Kidney tubule cell (primary cell): ENCODE data around the gene SH3TC1.

Experiments
- DNase-seq: peaks from one replicate; pipeline ENCODE4 v3.0.0-alpha.2; 2018; ENCODE audit warnings: low spot score

The SH3TC1 gene

DNA sequence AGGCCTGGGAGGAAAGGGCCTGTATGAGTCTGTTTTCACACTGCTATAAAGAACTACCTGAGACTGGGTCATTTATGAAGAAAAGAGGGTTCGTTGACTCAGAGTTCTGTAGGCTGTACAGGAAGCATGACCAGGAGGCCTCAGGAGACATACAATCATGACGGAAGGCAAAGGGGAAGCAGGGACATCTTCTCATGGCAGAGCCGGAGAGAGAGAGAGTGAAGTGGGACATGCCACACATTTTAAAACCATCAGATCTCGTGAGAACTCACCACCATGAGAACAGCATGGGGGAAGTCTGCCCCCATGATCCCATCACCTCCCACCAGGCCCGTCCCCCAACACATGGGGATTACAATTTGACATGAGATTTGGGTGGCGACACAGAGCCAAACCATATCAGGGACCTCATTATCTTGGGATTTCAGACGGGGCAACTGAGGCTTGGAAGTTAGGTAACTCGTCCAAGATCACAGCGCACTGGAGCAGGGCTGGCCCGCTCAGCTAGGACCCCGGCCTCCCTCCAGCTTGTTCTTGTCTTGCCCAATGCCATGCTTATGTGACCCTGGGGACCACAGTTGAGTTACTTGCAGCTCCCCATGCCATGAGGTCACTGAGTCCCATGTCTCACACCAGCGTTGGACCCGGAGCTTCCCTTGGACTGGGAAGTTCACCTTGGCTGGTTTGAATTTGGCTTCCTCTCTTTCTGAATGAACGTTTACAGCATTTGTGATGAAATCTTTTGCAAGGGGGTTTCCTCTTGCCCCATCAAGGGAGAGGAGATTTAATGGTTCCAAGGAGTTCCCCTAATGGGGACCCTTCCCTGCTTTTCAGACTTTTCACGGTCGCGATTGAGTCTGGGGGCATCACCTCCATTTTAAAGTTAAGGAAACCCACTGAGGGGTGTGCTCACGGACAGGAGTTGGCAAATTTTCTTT lies 88.5 kb downstream of the SH3TC1 start:
- DNase-seq: no peak

DNA sequence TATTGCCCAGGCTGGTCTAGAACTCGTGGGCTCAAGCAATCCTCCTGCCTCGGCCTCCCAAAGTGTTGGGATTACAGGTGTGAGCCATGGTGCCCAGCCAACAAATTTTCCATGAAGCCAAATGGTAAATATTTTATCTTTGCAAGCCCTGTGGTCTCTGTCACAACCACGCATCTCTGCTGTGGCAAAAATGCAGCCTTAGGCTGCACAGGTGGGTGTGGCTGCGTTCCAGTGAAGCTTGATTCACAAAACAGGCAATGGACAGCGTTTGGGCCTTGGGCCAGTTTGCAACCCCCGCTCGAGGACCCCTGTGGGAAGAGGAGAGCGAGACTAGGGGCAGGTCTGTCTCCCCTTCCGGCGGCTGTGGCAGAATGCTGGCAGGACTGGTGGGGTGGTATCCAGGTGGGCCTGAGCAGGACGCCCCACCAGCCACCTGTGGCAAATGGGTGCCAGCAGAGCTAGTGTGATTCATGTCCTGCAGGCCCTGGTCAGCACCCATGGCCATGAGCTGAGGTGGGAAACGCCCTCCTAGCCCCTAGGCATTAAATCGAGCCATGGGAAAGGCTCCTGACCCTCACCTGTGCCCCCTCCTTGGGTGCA lies 90.2 kb downstream of the SH3TC1 start:
- DNase-seq: no peak

DNA sequence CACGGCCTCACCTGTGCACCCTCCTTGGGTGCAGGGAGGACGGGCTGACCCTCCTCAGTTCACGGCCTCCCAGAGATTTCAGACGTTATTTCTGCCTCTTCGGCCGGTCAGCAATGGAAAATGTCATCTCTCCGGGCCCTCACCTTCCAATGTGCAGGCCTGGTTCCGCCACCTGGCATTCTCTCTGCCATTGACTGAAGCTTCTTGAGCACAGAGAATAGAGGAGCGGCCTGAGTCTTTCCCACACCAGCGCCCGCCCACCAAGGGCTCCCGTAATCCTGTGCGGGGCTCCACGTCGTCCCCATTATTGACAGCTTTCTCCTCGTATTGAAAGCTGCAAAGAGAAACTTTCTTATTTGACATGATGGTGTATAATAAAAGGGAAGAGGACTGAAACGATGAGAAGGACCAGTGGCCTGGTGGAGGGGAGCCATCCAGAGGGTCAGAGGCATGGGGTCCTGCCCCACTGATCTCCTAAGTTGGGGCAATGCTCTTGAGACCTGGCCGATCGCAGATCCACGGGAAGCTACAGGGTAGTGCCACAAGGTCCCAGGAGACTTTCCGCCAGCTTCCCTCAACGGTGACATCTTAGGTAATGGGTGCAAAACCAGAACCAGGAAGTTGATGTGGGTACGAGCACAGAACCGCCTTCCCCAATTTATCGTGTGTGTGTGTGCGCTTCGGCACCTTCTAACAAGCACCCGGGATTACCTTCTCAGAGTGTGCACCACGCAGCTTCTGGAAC lies 91.0 kb downstream of the SH3TC1 start:
- DNase-seq: no peak

DNA sequence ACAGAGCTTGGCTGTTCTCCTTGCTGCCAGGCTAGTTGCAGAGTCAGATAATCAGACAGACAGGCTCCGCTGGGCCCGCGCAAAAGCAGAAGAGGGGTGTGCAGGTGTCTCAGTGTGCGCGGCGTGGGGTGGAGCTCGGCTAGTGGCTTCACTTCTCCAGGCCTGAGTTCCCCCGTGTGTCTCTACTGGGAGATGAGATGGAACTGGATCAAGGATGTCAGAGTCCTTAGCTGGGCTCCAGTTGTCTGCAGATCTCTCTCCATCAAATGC lies 91.5 kb downstream of the SH3TC1 start:
- no peak for DNase-seq
